K562 (cell line): ENCODE data around the gene WAS. TPM values are rescaled to one million over a fixed set of nuclear protein-coding genes. Genes with fewer than 3 reads are reported as not detected.

Experiments
- CBFB ChIP-seq: sonication (generic); formaldehyde crosslinking; IDR thresholded peaks from 2 replicates; pipeline ENCODE4 v1.4.0; 2020; ENCODE audit warnings: mild to moderate bottlenecking, missing genetic modification reagents
- FOXK2 ChIP-seq, 2 experiments: fragments of 450-650 bp; IDR thresholded peaks in 1 of 2; conservative IDR thresholded peaks in 1 of 2; 2 replicates each; pipeline ENCODE4 v1.6.1; 2016; ENCODE audit warnings: low read depth in 2 of 2, mild to moderate bottlenecking in 1 of 2
- LEF1 ChIP-seq: fragments of 450-650 bp; IDR thresholded peaks from 2 replicates; pipeline ENCODE4 v1.6.1; 2016; ENCODE audit warnings: mild to moderate bottlenecking
- NCOA2 ChIP-seq, 2 experiments: fragments of 450-650 bp; IDR thresholded peaks; 2 replicates each; pipeline ENCODE4 v1.6.1; 2018; ENCODE audit warnings: mild to moderate bottlenecking in 2 of 2, moderate library complexity in 1 of 2; ENCODE audit not compliant: partially characterized antibody in 2 of 2
- SIX5 ChIP-seq, 2 experiments: IDR thresholded peaks; 2 replicates each; pipeline ENCODE4 v1.6.1; 2011; ENCODE audit warnings: low read length in 2 of 2, borderline replicate concordance in 1 of 2, low read depth in 1 of 2, mild to moderate bottlenecking in 1 of 2, moderate library complexity in 1 of 2; ENCODE audit not compliant: insufficient read depth in 1 of 2
- TEAD2 ChIP-seq: fragments of 450-650 bp; IDR thresholded peaks from 2 replicates; pipeline ENCODE4 v1.6.1; 2016; ENCODE audit warnings: missing genetic modification characterization, control low read depth, missing compliant biosample characterization
- ZNF766 ChIP-seq: fragments of 200-800 bp; sonication (Bioruptor generic); conservative IDR thresholded peaks from 2 replicates; pipeline ENCODE4 v1.6.1; 2016; ENCODE audit warnings: missing genetic modification characterization, missing compliant biosample characterization
- polyA plus RNA-seq, 8 experiments: library from polyadenylated mRNA; depleted of rRNA in 4 of 8; stranded (reverse) in 5 of 8; unstranded in 3 of 8; fragments of >200 nt; fragmentation: Nextera tagmentation in 2 of 8; fragmentation: Illumina TruSeq in 1 of 8; extraction: Ambion mirVana in 2 of 8; extraction: Trizol in 1 of 8; gene quantifications; 2 replicates each; pipeline versions ENCODE4 v1.2.1 to v1.2.3, GENCODE V29; 2011 to 2014; ENCODE audit warnings: inconsistent platforms in 1 of 8, missing spikeins in 1 of 8
- total RNA-seq, 7 experiments: library from RNA; depleted of rRNA in 6 of 7; stranded (reverse); fragments of >200 nt in 6 of 7; fragmentation: Illumina TruSeq in 2 of 7; extraction: Trizol in 2 of 7; gene quantifications; 2 replicates each; pipeline versions ENCODE4 v1.2.1 to v1.2.3, GENCODE V29; 2011 to 2021; ENCODE audit warnings: low replicate concordance in 1 of 7
- TF ChIP-seq, protein P1 (sequence below): sonication (generic); formaldehyde crosslinking; IDR thresholded peaks from 2 replicates; pipeline ENCODE4 v1.8.0; 2022; ENCODE audit warnings: missing genetic modification reagents, mild to moderate bottlenecking, moderate library complexity, borderline replicate concordance
- TF ChIP-seq, protein P2 (sequence below), 2 experiments: fragments of 450-650 bp; IDR thresholded peaks; 2 replicates each; pipeline ENCODE4 v1.6.1; 2018; ENCODE audit warnings: mild to moderate bottlenecking in 2 of 2, low read depth in 1 of 2; ENCODE audit not compliant: partially characterized antibody in 2 of 2
- TF ChIP-seq, protein P3 (sequence below): fragments of 450-650 bp; formaldehyde crosslinking; IDR thresholded peaks from 2 replicates; pipeline ENCODE4 v1.4.0; 2022; ENCODE audit warnings: missing genetic modification characterization
- TF ChIP-seq, protein P4 (sequence below): sonication (generic); IDR thresholded peaks from 2 replicates; pipeline ENCODE4 v1.6.1; 2016

The WAS gene
- total and polyA plus RNA-seq, 9 of the 15 experiments (the other 6 are each of a cell fraction or from before 2014, with no cell fraction given) = 0.11 to 16.1 (median 3.8) TPM

DNA sequence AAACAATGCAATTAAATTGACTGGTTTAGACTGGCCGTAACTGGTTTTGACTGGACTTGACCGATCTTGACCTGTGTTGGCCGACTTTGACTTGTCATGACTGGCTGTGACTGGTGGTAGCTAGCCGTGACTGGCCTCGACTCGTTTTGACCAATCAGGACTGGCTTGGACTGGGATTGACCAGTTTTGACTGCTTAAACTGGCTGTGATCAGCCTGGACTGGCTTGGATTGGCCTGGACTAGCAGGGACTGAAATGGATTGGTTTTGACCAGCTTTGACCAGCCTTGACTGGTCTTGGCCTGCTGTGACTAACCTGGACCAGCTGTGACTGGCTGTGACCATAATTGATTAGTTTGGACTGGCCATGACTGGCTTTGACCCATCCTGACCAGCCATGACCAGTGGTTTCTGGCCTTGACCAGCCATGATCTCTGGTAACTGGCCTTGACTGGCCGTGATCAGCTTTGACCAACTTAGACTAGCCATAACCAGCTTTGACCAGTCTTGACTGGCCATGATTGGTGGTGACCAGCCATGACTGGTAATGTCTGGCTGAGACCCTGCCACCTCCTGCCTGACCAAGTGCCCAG is 26.0 kb downstream of the WAS start (continued):
- TF ChIP-seq NCOA2 (IDR thresholded peaks at IDR 0.05; ENCODE audit: partially characterized antibody in 2 of 2) = no peak
- no peak for TF ChIP-seq ZNF766 (CRISPR knock-in tag)
- TF ChIP-seq TEAD2 (tag) = no peak
- TF ChIP-seq, protein P1, sequence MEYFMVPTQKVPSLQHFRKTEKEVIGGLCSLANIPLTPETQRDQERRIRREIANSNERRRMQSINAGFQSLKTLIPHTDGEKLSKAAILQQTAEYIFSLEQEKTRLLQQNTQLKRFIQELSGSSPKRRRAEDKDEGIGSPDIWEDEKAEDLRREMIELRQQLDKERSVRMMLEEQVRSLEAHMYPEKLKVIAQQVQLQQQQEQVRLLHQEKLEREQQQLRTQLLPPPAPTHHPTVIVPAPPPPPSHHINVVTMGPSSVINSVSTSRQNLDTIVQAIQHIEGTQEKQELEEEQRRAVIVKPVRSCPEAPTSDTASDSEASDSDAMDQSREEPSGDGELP (CRISPR knock-in tag) = no peak
- TF ChIP-seq, protein P2, sequence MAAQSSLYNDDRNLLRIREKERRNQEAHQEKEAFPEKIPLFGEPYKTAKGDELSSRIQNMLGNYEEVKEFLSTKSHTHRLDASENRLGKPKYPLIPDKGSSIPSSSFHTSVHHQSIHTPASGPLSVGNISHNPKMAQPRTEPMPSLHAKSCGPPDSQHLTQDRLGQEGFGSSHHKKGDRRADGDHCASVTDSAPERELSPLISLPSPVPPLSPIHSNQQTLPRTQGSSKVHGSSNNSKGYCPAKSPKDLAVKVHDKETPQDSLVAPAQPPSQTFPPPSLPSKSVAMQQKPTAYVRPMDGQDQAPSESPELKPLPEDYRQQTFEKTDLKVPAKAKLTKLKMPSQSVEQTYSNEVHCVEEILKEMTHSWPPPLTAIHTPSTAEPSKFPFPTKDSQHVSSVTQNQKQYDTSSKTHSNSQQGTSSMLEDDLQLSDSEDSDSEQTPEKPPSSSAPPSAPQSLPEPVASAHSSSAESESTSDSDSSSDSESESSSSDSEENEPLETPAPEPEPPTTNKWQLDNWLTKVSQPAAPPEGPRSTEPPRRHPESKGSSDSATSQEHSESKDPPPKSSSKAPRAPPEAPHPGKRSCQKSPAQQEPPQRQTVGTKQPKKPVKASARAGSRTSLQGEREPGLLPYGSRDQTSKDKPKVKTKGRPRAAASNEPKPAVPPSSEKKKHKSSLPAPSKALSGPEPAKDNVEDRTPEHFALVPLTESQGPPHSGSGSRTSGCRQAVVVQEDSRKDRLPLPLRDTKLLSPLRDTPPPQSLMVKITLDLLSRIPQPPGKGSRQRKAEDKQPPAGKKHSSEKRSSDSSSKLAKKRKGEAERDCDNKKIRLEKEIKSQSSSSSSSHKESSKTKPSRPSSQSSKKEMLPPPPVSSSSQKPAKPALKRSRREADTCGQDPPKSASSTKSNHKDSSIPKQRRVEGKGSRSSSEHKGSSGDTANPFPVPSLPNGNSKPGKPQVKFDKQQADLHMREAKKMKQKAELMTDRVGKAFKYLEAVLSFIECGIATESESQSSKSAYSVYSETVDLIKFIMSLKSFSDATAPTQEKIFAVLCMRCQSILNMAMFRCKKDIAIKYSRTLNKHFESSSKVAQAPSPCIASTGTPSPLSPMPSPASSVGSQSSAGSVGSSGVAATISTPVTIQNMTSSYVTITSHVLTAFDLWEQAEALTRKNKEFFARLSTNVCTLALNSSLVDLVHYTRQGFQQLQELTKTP (IDR thresholded peaks at IDR 0.05; ENCODE audit: low read depth in 1 of 2, partially characterized antibody in 2 of 2) = peak in 1 of 2 experiments; percentile 89
- TF ChIP-seq, protein P3, sequence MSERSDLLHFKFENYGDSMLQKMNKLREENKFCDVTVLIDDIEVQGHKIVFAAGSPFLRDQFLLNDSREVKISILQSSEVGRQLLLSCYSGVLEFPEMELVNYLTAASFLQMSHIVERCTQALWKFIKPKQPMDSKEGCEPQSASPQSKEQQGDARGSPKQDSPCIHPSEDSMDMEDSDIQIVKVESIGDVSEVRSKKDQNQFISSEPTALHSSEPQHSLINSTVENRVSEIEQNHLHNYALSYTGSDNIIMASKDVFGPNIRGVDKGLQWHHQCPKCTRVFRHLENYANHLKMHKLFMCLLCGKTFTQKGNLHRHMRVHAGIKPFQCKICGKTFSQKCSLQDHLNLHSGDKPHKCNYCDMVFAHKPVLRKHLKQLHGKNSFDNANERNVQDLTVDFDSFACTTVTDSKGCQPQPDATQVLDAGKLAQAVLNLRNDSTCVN = no peak
- TF ChIP-seq, protein P4, sequence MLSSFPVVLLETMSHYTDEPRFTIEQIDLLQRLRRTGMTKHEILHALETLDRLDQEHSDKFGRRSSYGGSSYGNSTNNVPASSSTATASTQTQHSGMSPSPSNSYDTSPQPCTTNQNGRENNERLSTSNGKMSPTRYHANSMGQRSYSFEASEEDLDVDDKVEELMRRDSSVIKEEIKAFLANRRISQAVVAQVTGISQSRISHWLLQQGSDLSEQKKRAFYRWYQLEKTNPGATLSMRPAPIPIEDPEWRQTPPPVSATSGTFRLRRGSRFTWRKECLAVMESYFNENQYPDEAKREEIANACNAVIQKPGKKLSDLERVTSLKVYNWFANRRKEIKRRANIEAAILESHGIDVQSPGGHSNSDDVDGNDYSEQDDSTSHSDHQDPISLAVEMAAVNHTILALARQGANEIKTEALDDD = peak; percentile 92
- peak; percentile 90 for TF ChIP-seq LEF1
- TF ChIP-seq FOXK2 (conservative IDR thresholded peaks at IDR 0.05 in 1 of 2, IDR thresholded peaks at IDR 0.05 in 1 of 2; ENCODE audit: low read depth in 2 of 2) = no peak
- TF ChIP-seq SIX5 (IDR thresholded peaks at IDR 0.05; ENCODE audit: borderline replicate concordance in 1 of 2, insufficient read depth in 1 of 2, low read depth in 1 of 2, low read length in 2 of 2) = no peak
- 0 out of 2 replicates have a peak, but pooled peaks have one; percentile 64 for TF ChIP-seq CBFB (CRISPR knock-in tag)
